HG03025 (cell line): ENCODE measurements around the gene GAL3ST2.
"Not testable (repeated sequence)": the region's sequence is repeated elsewhere in the genome, so short reads cannot be mapped to it uniquely, and the experiment has no call there.

ENCODE experiments used
- ATAC-seq: cut with Tn5 transposase; IDR thresholded peaks from one replicate; pipeline ENCODE4 v1.9.1; 2021; ENCODE audit warnings: mild to moderate bottlenecking, moderate library complexity; ENCODE audit not compliant: unreplicated experiment, low FRiP score

The GAL3ST2 gene

GRCh38 chr2:241776336-241777169 is at the start of gene GAL3ST2:
Gene GAL3ST2 (plus strand): TSS chr2:241776822. CDS start chr2:241776956, 134 bp downstream.
- ATAC-seq = no peak

GRCh38 chr2:241728000-241728399 is 48.6 kb upstream of the GAL3ST2 start:
- no peak for ATAC-seq

- no peak for ATAC-seq
Measured at GRCh38 chr2:241728627-241729026, 48.0 kb upstream of the GAL3ST2 start.

- no peak for ATAC-seq
Measured at GRCh38 chr2:241729868-241730267, 46.8 kb upstream of the GAL3ST2 start.

- no peak for ATAC-seq
Measured at GRCh38 chr2:241730671-241731293, 45.8 kb upstream of the GAL3ST2 start.

GRCh38 chr2:241732513-241733186 is 44.0 kb upstream of the GAL3ST2 start:
- ATAC-seq = not testable (repeated sequence)

GRCh38 chr2:241733391-241734207 is 43.0 kb upstream of the GAL3ST2 start:
- ATAC-seq = no peak

GRCh38 chr2:241734208-241734466 is 42.5 kb upstream of the GAL3ST2 start:
- ATAC-seq = peak; percentile 24

- ATAC-seq = peak; percentile 63
Measured at GRCh38 chr2:241734467-241735208, 42.0 kb upstream of the GAL3ST2 start, which contains the start of gene D2HGDH. Gene D2HGDH (plus strand): TSS chr2:241734630. CDS start chr2:241735225, 595 bp downstream.

GRCh38 chr2:241736111-241736510 is 40.5 kb upstream of the GAL3ST2 start:
- ATAC-seq = no peak

- ATAC-seq = no peak
Measured at GRCh38 chr2:241738040-241738686, 38.5 kb upstream of the GAL3ST2 start.

GRCh38 chr2:241739177-241739576 is 37.4 kb upstream of the GAL3ST2 start:
- no peak for ATAC-seq

GRCh38 chr2:241739651-241740050 is 37.0 kb upstream of the GAL3ST2 start:
- no peak for ATAC-seq

- ATAC-seq = no peak
Measured at GRCh38 chr2:241741016-241741415, 35.6 kb upstream of the GAL3ST2 start.

GRCh38 chr2:241742320-241742939 is 34.2 kb upstream of the GAL3ST2 start:
- no peak for ATAC-seq

GRCh38 chr2:241743008-241743407 is 33.6 kb upstream of the GAL3ST2 start:
- ATAC-seq = not testable (repeated sequence)

GRCh38 chr2:241743620-241744019 is 33.0 kb upstream of the GAL3ST2 start:
- ATAC-seq = no peak

GRCh38 chr2:241744028-241744754 is 32.4 kb upstream of the GAL3ST2 start:
- no peak for ATAC-seq
